ENCODE measurements around the gene LSM12.

DNA sequence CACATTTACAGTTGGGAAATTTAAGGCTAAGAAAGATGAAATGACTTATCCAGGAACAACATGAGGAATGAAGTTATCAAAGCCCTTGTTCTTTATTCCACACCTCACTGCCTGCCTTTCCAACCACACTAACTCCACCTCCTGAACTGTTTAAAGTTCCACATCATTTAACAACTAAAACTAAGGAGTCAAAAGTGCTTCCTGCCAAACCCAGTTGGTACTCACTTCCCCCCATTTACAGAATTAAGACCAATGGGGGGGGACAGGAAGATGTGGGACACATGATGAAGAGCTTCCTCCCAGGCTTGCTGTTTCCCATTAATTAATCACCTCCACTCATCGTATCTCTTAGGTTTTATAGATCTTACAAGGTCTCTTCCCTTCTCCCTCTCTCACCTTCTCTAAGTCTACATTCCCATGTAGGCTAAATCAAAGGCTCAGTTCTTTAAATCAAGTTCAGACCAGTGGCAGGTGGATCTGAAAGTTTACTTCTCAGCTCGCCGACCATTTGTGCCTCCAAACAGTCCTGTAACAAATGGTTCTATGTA is 32.5 kb downstream of the LSM12 start:
- TF ChIP-seq POLR2A (IDR thresholded peaks at IDR 0.05), result no peak
- TF ChIP-seq, protein P1, sequence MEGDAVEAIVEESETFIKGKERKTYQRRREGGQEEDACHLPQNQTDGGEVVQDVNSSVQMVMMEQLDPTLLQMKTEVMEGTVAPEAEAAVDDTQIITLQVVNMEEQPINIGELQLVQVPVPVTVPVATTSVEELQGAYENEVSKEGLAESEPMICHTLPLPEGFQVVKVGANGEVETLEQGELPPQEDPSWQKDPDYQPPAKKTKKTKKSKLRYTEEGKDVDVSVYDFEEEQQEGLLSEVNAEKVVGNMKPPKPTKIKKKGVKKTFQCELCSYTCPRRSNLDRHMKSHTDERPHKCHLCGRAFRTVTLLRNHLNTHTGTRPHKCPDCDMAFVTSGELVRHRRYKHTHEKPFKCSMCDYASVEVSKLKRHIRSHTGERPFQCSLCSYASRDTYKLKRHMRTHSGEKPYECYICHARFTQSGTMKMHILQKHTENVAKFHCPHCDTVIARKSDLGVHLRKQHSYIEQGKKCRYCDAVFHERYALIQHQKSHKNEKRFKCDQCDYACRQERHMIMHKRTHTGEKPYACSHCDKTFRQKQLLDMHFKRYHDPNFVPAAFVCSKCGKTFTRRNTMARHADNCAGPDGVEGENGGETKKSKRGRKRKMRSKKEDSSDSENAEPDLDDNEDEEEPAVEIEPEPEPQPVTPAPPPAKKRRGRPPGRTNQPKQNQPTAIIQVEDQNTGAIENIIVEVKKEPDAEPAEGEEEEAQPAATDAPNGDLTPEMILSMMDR (IDR thresholded peaks at IDR 0.05), result no peak

Data from thyroid gland (tissue), 4 donors.